Measurements from ENCODE around the gene TUBGCP3. TPM values are rescaled to one million over a fixed set of nuclear protein-coding genes. Genes with fewer than 3 reads are reported as not detected.
"Not testable (repeated sequence)": the region's sequence is repeated elsewhere in the genome, so short reads cannot be mapped to it uniquely, and the experiment has no call there.

Gene TUBGCP3
- total RNA-seq, 1 experiment from 2014 or later, result 51.4 TPM

- no peaks in the 10 kb centered on the region for H3K27me3 ChIP-seq (ENCODE audit: insufficient read depth, low read length)
- H2AFZ ChIP-seq (ENCODE audit: low read depth, low read length, poor library complexity, severe bottlenecking), result no peak overlapping the region
- H3K9me2 ChIP-seq (ENCODE audit: insufficient read depth), result no peaks in the 10 kb centered on the region
- TF ChIP-seq SIN3A (IDR thresholded peaks at IDR 0.05; ENCODE audit: low read depth), result no peak
- POLR2A ChIA-PET, result no interaction called here
- H3K4me2 ChIP-seq (ENCODE audit: low read length), result no peak overlapping the region
- H3K79me2 ChIP-seq (ENCODE audit: insufficient read depth, low read length), result no peaks in the 10 kb centered on the region
- no peaks in the 10 kb centered on the region for H3K4me1 ChIP-seq (ENCODE audit: control insufficient read depth in 1 of 2, insufficient read depth in 2 of 2, low read length in 2 of 2)
- H3K9ac ChIP-seq (ENCODE audit: low read length), result no peak overlapping the region
- ATAC-seq, result no peak
- DNase-seq (ENCODE audit: low read depth, low spot score), result no peak
- peaks cover 16 to 18% of the 10 kb centered on the region in 2 experiments; a peak in 2 of 4 replicates for H3K36me3 ChIP-seq (ENCODE audit: control insufficient read depth in 1 of 2, insufficient read depth in 2 of 2, low read length in 2 of 2)
- H3K9me3 ChIP-seq (ENCODE audit: control insufficient read depth in 1 of 2, insufficient read depth in 1 of 2, low read depth in 1 of 2, low read length in 2 of 2), result no peaks in the 10 kb centered on the region
- RAD21 ChIA-PET (ENCODE audit: low non-redundant PET in 1 of 2, low total read pairs in 2 of 2, uncharacterized antibody in 2 of 2, unreplicated experiment in 2 of 2), result no interaction called here
- H3K4me3 ChIP-seq (replicated peaks in 1 of 2; ENCODE audit: low read depth in 1 of 2, low read length in 2 of 2), result no peak overlapping the region
- intact Hi-C loops (cut with micrococcal nuclease), result no loop called here
- H4K20me1 ChIP-seq (ENCODE audit: insufficient read depth), result no peaks in the 10 kb centered on the region
- no peak overlapping the region for H3K27ac ChIP-seq (ENCODE audit: low read depth, low read length)
- CTCF ChIA-PET, result no interaction called here
- BruUV-seq (replicated peaks), result no TSS peak
Measured at GRCh38 chr13:112495465-112495864, 92.5 kb downstream of the TUBGCP3 start.

GRCh38 chr13:112489199-112489598 lies 98.8 kb downstream of the TUBGCP3 start:
- H3K4me2 ChIP-seq (ENCODE audit: low read length), result no peak overlapping the region
- H3K9me2 ChIP-seq (ENCODE audit: insufficient read depth), result no peaks in the 10 kb centered on the region
- H3K9ac ChIP-seq (ENCODE audit: low read length), result no peak overlapping the region
- ChIA-PET POLR2A (no interaction called here), CTCF (no interaction called here), RAD21 (ENCODE audit: low non-redundant PET in 1 of 2, low total read pairs in 2 of 2, uncharacterized antibody in 2 of 2, unreplicated experiment in 2 of 2) (no interaction called here)
- no peak overlapping the region for H3K4me3 ChIP-seq (replicated peaks in 1 of 2; ENCODE audit: low read depth in 1 of 2, low read length in 2 of 2)
- no TSS peak for BruUV-seq (replicated peaks)
- H3K4me1 ChIP-seq (ENCODE audit: control insufficient read depth in 1 of 2, insufficient read depth in 2 of 2, low read length in 2 of 2), result no peaks in the 10 kb centered on the region
- H3K79me2 ChIP-seq (ENCODE audit: insufficient read depth, low read length), result no peaks in the 10 kb centered on the region
- no peaks in the 10 kb centered on the region for H3K27me3 ChIP-seq (ENCODE audit: insufficient read depth, low read length)
- no peak for ATAC-seq
- no peaks in the 10 kb centered on the region for H3K9me3 ChIP-seq (ENCODE audit: control insufficient read depth in 1 of 2, insufficient read depth in 1 of 2, low read depth in 1 of 2, low read length in 2 of 2)
- no peaks in the 10 kb centered on the region for H4K20me1 ChIP-seq (ENCODE audit: insufficient read depth)
- TF ChIP-seq, protein P1, sequence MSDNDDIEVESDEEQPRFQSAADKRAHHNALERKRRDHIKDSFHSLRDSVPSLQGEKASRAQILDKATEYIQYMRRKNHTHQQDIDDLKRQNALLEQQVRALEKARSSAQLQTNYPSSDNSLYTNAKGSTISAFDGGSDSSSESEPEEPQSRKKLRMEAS (IDR thresholded peaks at IDR 0.05), result no peak
- TF ChIP-seq CTCF (IDR thresholded peaks at IDR 0.05 in 2 of 3, conservative IDR thresholded peaks at IDR 0.05 in 1 of 3; ENCODE audit: borderline replicate concordance in 1 of 3, insufficient read depth in 1 of 3, low read depth in 2 of 3, low read length in 2 of 3) (no peak), EZH2 (IDR thresholded peaks at IDR 0.05) (no peak), SP1 (IDR thresholded peaks at IDR 0.05; ENCODE audit: low read depth) (no peak), RAD21 (IDR thresholded peaks at IDR 0.05; ENCODE audit: low read depth) (no peak), YY1 (IDR thresholded peaks at IDR 0.05; ENCODE audit: extremely low read depth, insufficient replicate concordance, low read depth, low read length) (no peak)
- TF ChIP-seq, protein P2, sequence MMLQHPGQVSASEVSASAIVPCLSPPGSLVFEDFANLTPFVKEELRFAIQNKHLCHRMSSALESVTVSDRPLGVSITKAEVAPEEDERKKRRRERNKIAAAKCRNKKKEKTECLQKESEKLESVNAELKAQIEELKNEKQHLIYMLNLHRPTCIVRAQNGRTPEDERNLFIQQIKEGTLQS (IDR thresholded peaks at IDR 0.05), result no peak
- DNase-seq (ENCODE audit: low read depth, low spot score), result no peak
- intact Hi-C loops (cut with micrococcal nuclease), result no loop called here
- no peak overlapping the region for H2AFZ ChIP-seq (ENCODE audit: low read depth, low read length, poor library complexity, severe bottlenecking)
- H3K27ac ChIP-seq (ENCODE audit: low read depth, low read length), result no peak overlapping the region
- H3K36me3 ChIP-seq (ENCODE audit: control insufficient read depth in 1 of 2, insufficient read depth in 2 of 2, low read length in 2 of 2), result peaks cover 0 to 2% of the 10 kb centered on the region in 2 experiments; a peak in 2 of 4 replicates

DNA sequence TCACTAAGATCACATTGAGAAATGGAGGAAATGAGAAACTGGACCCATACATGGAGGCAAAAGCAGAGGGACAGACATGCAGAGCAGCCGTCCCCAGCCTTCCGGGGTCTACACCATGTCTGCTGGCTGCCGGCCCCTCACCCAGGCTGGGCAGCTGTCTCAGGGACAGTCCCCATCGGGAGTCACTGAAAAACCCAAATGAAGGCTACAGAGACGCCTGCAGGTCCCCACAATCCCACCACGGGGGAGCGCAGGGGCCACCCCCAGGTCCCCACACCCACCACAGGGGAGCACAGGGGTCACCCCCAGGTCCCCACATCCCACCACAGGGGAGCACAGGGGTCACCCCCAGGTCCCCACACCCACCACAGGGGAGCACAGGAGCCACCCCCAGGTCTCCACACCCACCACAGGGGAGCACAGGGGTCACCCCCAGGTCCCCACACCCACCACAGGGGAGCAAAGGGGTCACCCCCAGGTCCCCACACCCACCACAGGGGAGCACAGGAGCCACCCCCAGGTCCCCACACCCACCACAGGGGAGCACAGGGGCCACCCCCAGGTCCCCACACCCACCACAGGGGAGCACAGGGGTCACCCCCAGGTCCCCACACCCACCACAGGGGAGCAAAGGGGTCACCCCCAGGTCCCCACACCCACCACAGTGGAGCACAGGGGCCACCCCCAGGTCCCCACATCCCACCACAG lies 99.5 kb downstream of the TUBGCP3 start:
- H3K79me2 ChIP-seq (ENCODE audit: insufficient read depth, low read length); H2AFZ ChIP-seq (ENCODE audit: low read depth, low read length, poor library complexity, severe bottlenecking); H3K9me2 ChIP-seq (ENCODE audit: insufficient read depth); H3K36me3 ChIP-seq (ENCODE audit: control insufficient read depth in 1 of 2, insufficient read depth in 2 of 2, low read length in 2 of 2); H3K27me3 ChIP-seq (ENCODE audit: insufficient read depth, low read length); H3K4me1 ChIP-seq (ENCODE audit: control insufficient read depth in 1 of 2, insufficient read depth in 2 of 2, low read length in 2 of 2); DNase-seq (ENCODE audit: low read depth, low spot score); RAD21 ChIA-PET (ENCODE audit: low non-redundant PET in 1 of 2, low total read pairs in 2 of 2, uncharacterized antibody in 2 of 2, unreplicated experiment in 2 of 2); BruUV-seq (replicated peaks); intact Hi-C loops (cut with micrococcal nuclease); ATAC-seq; POLR2A ChIA-PET; H4K20me1 ChIP-seq (ENCODE audit: insufficient read depth); H3K27ac ChIP-seq (ENCODE audit: low read depth, low read length); H3K9me3 ChIP-seq (ENCODE audit: control insufficient read depth in 1 of 2, insufficient read depth in 1 of 2, low read depth in 1 of 2, low read length in 2 of 2); H3K4me2 ChIP-seq (ENCODE audit: low read length); H3K4me3 ChIP-seq (replicated peaks in 1 of 2; ENCODE audit: low read depth in 1 of 2, low read length in 2 of 2); H3K9ac ChIP-seq (ENCODE audit: low read length); CTCF ChIA-PET: not testable (repeated sequence)

Data from HCT116 (cell line).